GM13976 (cell line): ENCODE results near the gene TBX10.

Experiments used
- DNase-seq: peaks from one replicate; pipeline ENCODE4 v3.0.0; 2012; ENCODE audit warnings: low spot score
- CTCF ChIP-seq: IDR thresholded peaks from 2 replicates; pipeline ENCODE4 v1.5.1; 2012; ENCODE audit warnings: borderline replicate concordance, mild to moderate bottlenecking; ENCODE audit not compliant: insufficient read depth; ENCODE audit errors: extremely low read depth, missing control alignments, control extremely low read depth
- in situ Hi-C: fragments of 300-500 bp; cut with MboI; formaldehyde crosslinking; loops from one replicate; pipeline ENCODE4 v1.12.0; 2022; ENCODE audit warnings: low sequenced_read_pairs, mixed read lengths, inconsistent platforms; ENCODE audit not compliant: unreplicated experiment

TBX10 gene

DNA sequence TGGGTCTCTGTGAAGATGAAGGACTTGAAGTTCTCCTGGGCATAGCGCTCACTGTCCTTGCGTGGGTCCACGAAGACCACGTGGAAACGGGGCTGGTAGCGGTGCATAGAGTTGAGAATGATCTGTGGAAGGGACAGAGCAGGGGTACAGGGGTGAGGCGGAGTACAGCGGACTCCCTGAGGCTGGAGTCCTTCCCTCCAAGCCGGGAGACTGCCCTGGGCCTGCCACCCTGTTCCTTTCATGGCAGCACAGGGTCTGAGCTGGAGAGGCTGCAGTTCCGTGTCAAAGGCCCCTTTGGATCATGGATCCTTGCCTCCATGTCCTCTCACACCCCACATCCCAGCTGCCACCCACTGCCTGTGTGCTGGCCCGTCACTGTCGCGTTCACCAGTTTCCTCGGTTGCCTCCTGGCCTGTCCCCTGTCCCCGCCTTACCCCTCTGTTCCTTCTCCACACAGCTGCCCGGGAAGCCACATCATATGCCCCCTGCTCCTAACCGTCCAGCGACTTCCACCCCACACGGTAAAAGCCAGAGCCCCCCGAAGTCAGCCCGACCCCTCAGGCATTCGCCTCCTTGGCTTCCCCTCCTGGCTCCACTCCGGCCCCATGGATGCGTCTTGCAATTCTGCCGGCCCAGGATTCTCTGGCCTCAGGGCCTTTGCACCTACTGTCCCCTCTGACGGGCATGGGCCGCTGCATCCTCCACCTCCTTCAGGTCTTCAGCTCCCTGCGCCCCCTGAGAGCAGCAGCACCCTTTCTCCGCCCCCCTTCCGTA lies 6.4 kb downstream of the TBX10 start:
- DNase-seq = no peak
- in situ Hi-C loops = loop anchor here (10.0 kb wide), 1 partner anchor 72 kb away; no protein-coding TSS in a partner anchor
- TF ChIP-seq CTCF = no peak

DNA sequence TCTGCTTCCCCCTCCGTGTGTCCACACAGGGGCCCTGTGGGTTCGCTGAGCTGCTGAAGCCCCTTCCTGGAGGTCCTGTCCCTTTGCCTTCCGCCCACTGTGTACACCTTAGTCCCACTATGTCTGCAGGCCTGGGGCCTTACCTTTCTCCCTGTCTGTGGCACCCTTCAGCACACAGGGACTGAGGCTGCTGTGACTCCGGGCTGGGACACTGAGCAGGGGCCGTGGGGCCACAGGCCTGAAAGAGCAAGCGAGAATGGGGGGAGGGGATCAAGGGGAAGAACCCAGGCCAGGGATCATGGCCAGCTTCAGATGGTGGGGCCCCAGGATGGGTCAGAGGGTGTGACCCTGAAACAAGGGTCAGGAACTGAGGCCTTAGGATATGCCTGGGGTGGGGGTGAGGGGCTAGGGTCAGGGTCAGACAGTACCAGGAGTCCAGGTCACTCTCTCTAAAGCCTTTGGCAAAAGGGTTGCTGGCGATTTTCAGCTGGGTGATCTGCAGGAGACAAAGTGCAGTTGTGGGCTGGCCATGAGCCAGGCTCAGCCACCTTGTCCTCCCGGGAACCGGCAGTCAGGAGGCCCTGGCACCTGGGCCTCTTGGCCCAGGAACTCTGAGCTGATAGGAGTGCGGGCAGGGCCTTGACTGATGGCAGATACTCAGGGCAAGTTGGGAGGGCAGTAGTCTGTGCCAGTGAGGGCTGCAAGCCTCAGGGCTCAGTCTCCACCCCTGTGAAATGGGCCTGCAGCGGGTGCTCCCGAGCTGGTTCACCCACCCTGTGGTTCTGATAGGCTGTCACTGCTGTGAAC lies 7.2 kb downstream of the TBX10 start:
- DNase-seq = no peak
- in situ Hi-C loops = loop anchor here (10.0 kb wide), 1 partner anchor 72 kb away; no protein-coding TSS in a partner anchor
- TF ChIP-seq CTCF = no peak

- in situ Hi-C loops = loop anchor here (10.0 kb wide), 1 partner anchor 73 kb away; no protein-coding TSS in a partner anchor
- no peak for TF ChIP-seq CTCF
These were observed 7.7 kb downstream of the TBX10 start for GRCh38 chr11:67631853-67632174.

GRCh38 chr11:67631411-67631810 lies 8.2 kb downstream of the TBX10 start:
- DNase-seq = no peak
- in situ Hi-C loops = loop anchor here (10.0 kb wide), 1 partner anchor 73 kb away; no protein-coding TSS in a partner anchor
- TF ChIP-seq CTCF = no peak

More at GRCh38 chr11:67631853-67632174, 7.7 kb downstream of the TBX10 start:
- DNase-seq = no peak

DNA sequence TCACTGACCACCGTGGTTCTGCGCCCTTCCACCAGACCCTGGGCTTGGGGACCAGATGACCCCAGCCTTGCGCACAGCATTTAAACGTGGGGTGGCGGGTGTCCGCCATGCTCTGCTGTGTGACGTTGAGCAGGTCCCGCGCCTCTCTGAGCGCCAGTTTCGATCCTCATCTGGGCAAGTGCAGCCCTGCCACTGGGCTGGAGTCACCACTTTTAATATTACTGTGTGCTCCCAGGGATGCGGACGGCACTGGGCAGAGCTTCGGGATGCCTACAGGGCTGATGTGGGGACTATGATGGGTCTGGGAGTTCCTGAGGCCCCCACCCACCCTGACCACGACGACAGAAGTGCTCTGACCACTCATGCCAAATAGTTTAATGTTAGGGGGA lies 8.6 kb downstream of the TBX10 start:
- in situ Hi-C loops = loop anchor here (10.0 kb wide), 1 partner anchor 74 kb away; no protein-coding TSS in a partner anchor
- DNase-seq = no peak
- TF ChIP-seq CTCF = no peak

- TF ChIP-seq CTCF = peak; percentile 70
- in situ Hi-C loops = loop anchor here (10.0 kb wide), 1 partner anchor 74 kb away; no protein-coding TSS in a partner anchor
- peak; percentile 100 for DNase-seq
These were observed 9.2 kb downstream of the TBX10 start for GRCh38 chr11:67630228-67630942.
